ENCODE measurements around the gene MOGAT2. TPM values are rescaled to one million over a fixed set of nuclear protein-coding genes. Genes with fewer than 3 reads are reported as not detected.

The MOGAT2 gene
- total RNA-seq, 2 experiments from 2014 or later: not detected

GRCh38 chr11:75768112-75768908 is 50.7 kb downstream of the MOGAT2 start, which contains the start of gene DGAT2:
TSS of gene DGAT2 (plus strand) at chr11:75768778. CDS start at chr11:75768992, 214 bp downstream.
- intact Hi-C loops (cut with micrococcal nuclease): no loop called here
- peak; percentile 87 for ATAC-seq
- peak within 1 kb of the TSS; percentile 56 for H3K27ac Mint-ChIP-seq
- H3K4me3 Mint-ChIP-seq: peak within 1 kb of the TSS; percentile 67
- ChIA-PET CTCF (interaction anchor here (0.8 to 1.1 kb wide), 2 partner anchors 45 to 199 kb away, joined by 3 read pairs; no protein-coding TSS in a partner anchor), POLR2A (no interaction called here)
- no peaks in the 10 kb centered on the region for H3K36me3 Mint-ChIP-seq (ENCODE audit: low read depth)
- TF ChIP-seq, protein P1, sequence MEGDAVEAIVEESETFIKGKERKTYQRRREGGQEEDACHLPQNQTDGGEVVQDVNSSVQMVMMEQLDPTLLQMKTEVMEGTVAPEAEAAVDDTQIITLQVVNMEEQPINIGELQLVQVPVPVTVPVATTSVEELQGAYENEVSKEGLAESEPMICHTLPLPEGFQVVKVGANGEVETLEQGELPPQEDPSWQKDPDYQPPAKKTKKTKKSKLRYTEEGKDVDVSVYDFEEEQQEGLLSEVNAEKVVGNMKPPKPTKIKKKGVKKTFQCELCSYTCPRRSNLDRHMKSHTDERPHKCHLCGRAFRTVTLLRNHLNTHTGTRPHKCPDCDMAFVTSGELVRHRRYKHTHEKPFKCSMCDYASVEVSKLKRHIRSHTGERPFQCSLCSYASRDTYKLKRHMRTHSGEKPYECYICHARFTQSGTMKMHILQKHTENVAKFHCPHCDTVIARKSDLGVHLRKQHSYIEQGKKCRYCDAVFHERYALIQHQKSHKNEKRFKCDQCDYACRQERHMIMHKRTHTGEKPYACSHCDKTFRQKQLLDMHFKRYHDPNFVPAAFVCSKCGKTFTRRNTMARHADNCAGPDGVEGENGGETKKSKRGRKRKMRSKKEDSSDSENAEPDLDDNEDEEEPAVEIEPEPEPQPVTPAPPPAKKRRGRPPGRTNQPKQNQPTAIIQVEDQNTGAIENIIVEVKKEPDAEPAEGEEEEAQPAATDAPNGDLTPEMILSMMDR (IDR thresholded peaks at IDR 0.05): no peak
- H3K4me1 Mint-ChIP-seq (ENCODE audit: low read depth): peaks cover 25% of the 10 kb centered on the region
- DNase-seq: peak; percentile 79
- no peaks in the 10 kb centered on the region for H3K9me3 Mint-ChIP-seq
- peaks cover 21% of the 10 kb centered on the region for H3K27me3 Mint-ChIP-seq

GRCh38 chr11:75768909-75769771 is 51.5 kb downstream of the MOGAT2 start:
- Mint-ChIP-seq H3K27me3 (peaks cover 21% of the 10 kb centered on the region), H3K9me3 (no peaks in the 10 kb centered on the region), H3K36me3 (ENCODE audit: low read depth) (no peaks in the 10 kb centered on the region), H3K27ac (no peak overlapping the region), H3K4me1 (ENCODE audit: low read depth) (peaks cover 32% of the 10 kb centered on the region), H3K4me3 (peak overlapping the region; percentile 67)
- ATAC-seq (no peak), DNase-seq (no peak)
- POLR2A ChIA-PET: no interaction called here
- TF ChIP-seq, protein P1 (IDR thresholded peaks at IDR 0.05): no peak
- intact Hi-C loops (cut with micrococcal nuclease): no loop called here
- CTCF ChIA-PET: interaction anchor here (0.8 to 1.1 kb wide), 2 partner anchors 46 to 63 kb away, joined by 3 to 4 read pairs; no protein-coding TSS in a partner anchor

DNA sequence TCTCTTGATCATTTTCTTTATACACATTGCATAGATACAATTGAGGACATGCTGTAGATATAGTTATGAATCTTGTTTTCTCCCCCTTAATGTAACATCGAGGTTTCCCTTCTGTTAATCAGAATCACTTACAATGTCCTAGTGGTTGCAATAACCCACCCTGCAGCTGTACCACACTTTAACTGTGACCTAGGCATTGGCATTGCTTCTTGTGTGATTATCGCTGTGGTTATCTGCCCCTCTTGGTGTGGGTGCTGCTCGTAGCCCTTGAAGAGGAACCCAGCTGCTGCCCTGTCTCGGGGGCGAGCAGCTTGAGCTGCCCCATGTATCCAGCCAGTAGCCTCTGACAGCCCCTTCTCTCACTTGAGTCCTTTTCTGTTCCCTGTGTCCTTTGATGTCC is 52.5 kb downstream of the MOGAT2 start:
- Mint-ChIP-seq H3K4me3 (no peak overlapping the region), H3K9me3 (no peaks in the 10 kb centered on the region), H3K36me3 (ENCODE audit: low read depth) (no peaks in the 10 kb centered on the region), H3K27ac (no peak overlapping the region), H3K4me1 (ENCODE audit: low read depth) (peaks cover 32% of the 10 kb centered on the region), H3K27me3 (peaks cover 21% of the 10 kb centered on the region)
- TF ChIP-seq, protein P1 (IDR thresholded peaks at IDR 0.05): no peak
- intact Hi-C loops (cut with micrococcal nuclease): no loop called here
- ATAC-seq: no peak
- ChIA-PET CTCF (interaction anchor here (0.8 kb wide), 1 partner anchor 64 kb away, joined by 4 read pairs; no protein-coding TSS in a partner anchor), POLR2A (no interaction called here)
- DNase-seq: no peak

- Mint-ChIP-seq H3K9me3 (no peaks in the 10 kb centered on the region), H3K4me1 (ENCODE audit: low read depth) (peaks cover 26% of the 10 kb centered on the region), H3K36me3 (ENCODE audit: low read depth) (no peaks in the 10 kb centered on the region), H3K27me3 (peaks cover 21% of the 10 kb centered on the region), H3K27ac (no peak overlapping the region), H3K4me3 (no peak overlapping the region)
- ChIA-PET POLR2A (no interaction called here), CTCF (interaction anchor here (0.6 kb wide), 1 partner anchor 66 kb away, joined by 3 read pairs; no protein-coding TSS in a partner anchor)
- intact Hi-C loops (cut with micrococcal nuclease): no loop called here
- DNase-seq: no peak
- ATAC-seq: no peak
- TF ChIP-seq, protein P1 (IDR thresholded peaks at IDR 0.05): no peak
Observed at GRCh38 chr11:75771646-75772410, 54.2 kb downstream of the MOGAT2 start.

All from activated CD8-positive, alpha-beta T cell treated with anti-CD3 and anti-CD28 coated beads for 36 hours (primary cell).